GM23248 (cell line): Measurements from ENCODE around the gene SAMMSON.

Source experiments
- EZH2 ChIP-seq: fragments of 200-600 bp; sonication (generic); IDR thresholded peaks from 2 replicates; pipeline ENCODE4 v1.6.1; 2018; ENCODE audit warnings: antibody characterized with exemption, mild to moderate bottlenecking; ENCODE audit not compliant: insufficient read depth, poor library complexity, severe bottlenecking
- EZH2phosphoT487 ChIP-seq: fragments of 200-600 bp; sonication (generic); IDR thresholded peaks from 2 replicates; pipeline ENCODE4 v1.6.1; 2018; ENCODE audit warnings: antibody characterized with exemption, moderate library complexity, mild to moderate bottlenecking, low read depth; ENCODE audit not compliant: insufficient read depth

GRCh38 chr3:70053293-70053692 is 53.8 kb downstream of the SAMMSON start:
- TF ChIP-seq EZH2 (no peak), EZH2phosphoT487 (no peak)
